ENCODE data around the gene FAHD1. TPM values are rescaled to one million over a fixed set of nuclear protein-coding genes. Genes with fewer than 3 reads are reported as not detected.

The FAHD1 gene
- polyA plus RNA-seq, 1 donor from 2014 or later, result 73.5 TPM

DNA sequence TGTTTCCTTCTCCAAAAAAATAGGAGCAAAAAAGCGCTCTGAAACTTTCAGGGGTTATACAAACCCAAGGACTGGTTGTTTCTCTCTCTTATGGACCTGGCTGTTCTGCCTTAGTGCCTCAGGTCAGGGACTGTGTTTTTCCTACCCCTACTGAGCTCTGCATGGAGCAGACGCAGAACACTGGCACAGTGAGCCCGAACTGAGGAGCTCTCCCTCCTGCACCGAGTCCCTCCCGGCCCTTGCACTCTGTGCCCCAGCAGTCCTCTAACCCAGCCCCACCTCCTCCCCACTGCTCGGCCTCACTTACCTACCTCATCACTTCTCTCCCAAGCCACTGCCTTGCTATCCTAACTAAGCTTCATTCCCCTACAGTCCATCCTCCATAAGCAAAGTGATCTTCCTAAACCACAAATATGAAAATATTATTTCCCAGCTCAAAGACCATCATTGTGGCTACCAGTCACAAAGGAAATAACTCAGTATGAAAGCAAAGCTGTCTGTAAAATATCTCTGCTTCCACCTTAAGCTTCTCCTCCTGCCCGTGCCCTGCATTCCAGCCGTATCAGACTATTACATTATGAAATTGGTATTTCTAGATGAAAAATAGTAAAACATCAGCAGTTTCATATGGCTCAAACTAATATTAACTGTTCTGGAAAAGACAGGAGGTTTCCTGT lies 31.3 kb downstream of the FAHD1 start:
- H3F3A ChIP-seq (ENCODE audit: insufficient read depth, low read length, poor library complexity, severe bottlenecking), result no peaks in the 10 kb centered on the region
- no peaks in the 10 kb centered on the region for H4K20me1 ChIP-seq (ENCODE audit: insufficient read depth)
- peaks cover 52% of the 10 kb centered on the region for H3K27me3 ChIP-seq (ENCODE audit: insufficient read depth, low read depth, low read length)
- no peaks in the 10 kb centered on the region for H3K79me2 ChIP-seq (replicated peaks; ENCODE audit: insufficient read depth, low read length)
- no peaks in the 10 kb centered on the region for H3K36me3 ChIP-seq (ENCODE audit: insufficient read depth, low read length)
- H3K4me2 ChIP-seq (ENCODE audit: low read length), result no peak overlapping the region
- H3K9ac ChIP-seq (ENCODE audit: low read length), result no peak overlapping the region
- no peak overlapping the region for H3K27ac ChIP-seq (ENCODE audit: low read length)
- H3K9me3 ChIP-seq (ENCODE audit: low read length), result no peaks in the 10 kb centered on the region
- TF ChIP-seq EP300 (conservative IDR thresholded peaks at IDR 0.05; ENCODE audit: poor library complexity, severe bottlenecking), result no peak
- TF ChIP-seq TAF1 (IDR thresholded peaks at IDR 0.05; ENCODE audit: low read depth), result no peak
- no peak for TF ChIP-seq SMC3 (conservative IDR thresholded peaks at IDR 0.05; ENCODE audit: poor library complexity)
- no peak for TF ChIP-seq EZH2 (IDR thresholded peaks at IDR 0.05; ENCODE audit: borderline replicate concordance, insufficient read depth, low read length, poor library complexity, severe bottlenecking)
- TF ChIP-seq RAD21 (conservative IDR thresholded peaks at IDR 0.05), result no peak
- TF ChIP-seq, protein P1, sequence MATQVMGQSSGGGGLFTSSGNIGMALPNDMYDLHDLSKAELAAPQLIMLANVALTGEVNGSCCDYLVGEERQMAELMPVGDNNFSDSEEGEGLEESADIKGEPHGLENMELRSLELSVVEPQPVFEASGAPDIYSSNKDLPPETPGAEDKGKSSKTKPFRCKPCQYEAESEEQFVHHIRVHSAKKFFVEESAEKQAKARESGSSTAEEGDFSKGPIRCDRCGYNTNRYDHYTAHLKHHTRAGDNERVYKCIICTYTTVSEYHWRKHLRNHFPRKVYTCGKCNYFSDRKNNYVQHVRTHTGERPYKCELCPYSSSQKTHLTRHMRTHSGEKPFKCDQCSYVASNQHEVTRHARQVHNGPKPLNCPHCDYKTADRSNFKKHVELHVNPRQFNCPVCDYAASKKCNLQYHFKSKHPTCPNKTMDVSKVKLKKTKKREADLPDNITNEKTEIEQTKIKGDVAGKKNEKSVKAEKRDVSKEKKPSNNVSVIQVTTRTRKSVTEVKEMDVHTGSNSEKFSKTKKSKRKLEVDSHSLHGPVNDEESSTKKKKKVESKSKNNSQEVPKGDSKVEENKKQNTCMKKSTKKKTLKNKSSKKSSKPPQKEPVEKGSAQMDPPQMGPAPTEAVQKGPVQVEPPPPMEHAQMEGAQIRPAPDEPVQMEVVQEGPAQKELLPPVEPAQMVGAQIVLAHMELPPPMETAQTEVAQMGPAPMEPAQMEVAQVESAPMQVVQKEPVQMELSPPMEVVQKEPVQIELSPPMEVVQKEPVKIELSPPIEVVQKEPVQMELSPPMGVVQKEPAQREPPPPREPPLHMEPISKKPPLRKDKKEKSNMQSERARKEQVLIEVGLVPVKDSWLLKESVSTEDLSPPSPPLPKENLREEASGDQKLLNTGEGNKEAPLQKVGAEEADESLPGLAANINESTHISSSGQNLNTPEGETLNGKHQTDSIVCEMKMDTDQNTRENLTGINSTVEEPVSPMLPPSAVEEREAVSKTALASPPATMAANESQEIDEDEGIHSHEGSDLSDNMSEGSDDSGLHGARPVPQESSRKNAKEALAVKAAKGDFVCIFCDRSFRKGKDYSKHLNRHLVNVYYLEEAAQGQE (IDR thresholded peaks at IDR 0.05; ENCODE audit: borderline replicate concordance), result no peak
- no peak for TF ChIP-seq POLR2AphosphoS5 (IDR thresholded peaks at IDR 0.05)
- no peak for TF ChIP-seq MXI1 (conservative IDR thresholded peaks at IDR 0.05; ENCODE audit: poor library complexity, severe bottlenecking)
- TF ChIP-seq, protein P2, sequence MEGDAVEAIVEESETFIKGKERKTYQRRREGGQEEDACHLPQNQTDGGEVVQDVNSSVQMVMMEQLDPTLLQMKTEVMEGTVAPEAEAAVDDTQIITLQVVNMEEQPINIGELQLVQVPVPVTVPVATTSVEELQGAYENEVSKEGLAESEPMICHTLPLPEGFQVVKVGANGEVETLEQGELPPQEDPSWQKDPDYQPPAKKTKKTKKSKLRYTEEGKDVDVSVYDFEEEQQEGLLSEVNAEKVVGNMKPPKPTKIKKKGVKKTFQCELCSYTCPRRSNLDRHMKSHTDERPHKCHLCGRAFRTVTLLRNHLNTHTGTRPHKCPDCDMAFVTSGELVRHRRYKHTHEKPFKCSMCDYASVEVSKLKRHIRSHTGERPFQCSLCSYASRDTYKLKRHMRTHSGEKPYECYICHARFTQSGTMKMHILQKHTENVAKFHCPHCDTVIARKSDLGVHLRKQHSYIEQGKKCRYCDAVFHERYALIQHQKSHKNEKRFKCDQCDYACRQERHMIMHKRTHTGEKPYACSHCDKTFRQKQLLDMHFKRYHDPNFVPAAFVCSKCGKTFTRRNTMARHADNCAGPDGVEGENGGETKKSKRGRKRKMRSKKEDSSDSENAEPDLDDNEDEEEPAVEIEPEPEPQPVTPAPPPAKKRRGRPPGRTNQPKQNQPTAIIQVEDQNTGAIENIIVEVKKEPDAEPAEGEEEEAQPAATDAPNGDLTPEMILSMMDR (IDR thresholded peaks at IDR 0.05; ENCODE audit: poor library complexity, severe bottlenecking), result no peak
- H2AFZ ChIP-seq (ENCODE audit: low read depth, low read length), result no peak overlapping the region
- H3K4me3 ChIP-seq (ENCODE audit: low read length), result no peak overlapping the region
- no peaks in the 10 kb centered on the region for H3K9me2 ChIP-seq (ENCODE audit: insufficient read depth, low read length)

DNA sequence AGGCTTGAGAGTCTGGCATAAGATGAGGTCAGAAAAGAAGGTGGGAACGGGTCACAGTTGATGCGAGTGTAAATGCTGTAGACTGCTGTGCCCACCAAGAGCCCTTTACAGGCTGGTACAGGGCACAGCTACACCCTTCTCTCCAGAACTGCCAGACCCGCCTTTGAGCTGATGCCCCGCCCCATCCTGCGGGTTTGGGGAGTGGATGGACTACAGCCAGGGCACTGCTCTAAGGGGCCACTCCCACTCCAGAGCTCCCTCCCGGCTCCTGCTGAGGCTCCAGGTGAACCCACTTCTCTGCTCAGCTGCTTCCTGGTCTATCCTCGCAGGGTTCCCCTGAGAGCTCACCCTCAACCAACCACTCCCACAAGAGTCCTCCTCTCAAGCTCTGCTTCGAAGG lies 32.6 kb downstream of the FAHD1 start:
- Histone ChIP-seq H3K36me3 (ENCODE audit: insufficient read depth, low read length) (no peaks in the 10 kb centered on the region), H3K9me2 (ENCODE audit: insufficient read depth, low read length) (no peaks in the 10 kb centered on the region), H3K79me2 (replicated peaks; ENCODE audit: insufficient read depth, low read length) (no peaks in the 10 kb centered on the region), H3K4me2 (ENCODE audit: low read length) (no peak overlapping the region), H3F3A (ENCODE audit: insufficient read depth, low read length, poor library complexity, severe bottlenecking) (no peaks in the 10 kb centered on the region), H3K4me3 (ENCODE audit: low read length) (no peak overlapping the region), H3K9ac (ENCODE audit: low read length) (no peak overlapping the region), H3K27me3 (ENCODE audit: insufficient read depth, low read depth, low read length) (peaks cover 50% of the 10 kb centered on the region), H2AFZ (ENCODE audit: low read depth, low read length) (no peak overlapping the region), H3K9me3 (ENCODE audit: low read length) (no peaks in the 10 kb centered on the region), H3K27ac (ENCODE audit: low read length) (no peak overlapping the region), H4K20me1 (ENCODE audit: insufficient read depth) (no peaks in the 10 kb centered on the region)
- TF ChIP-seq MXI1 (conservative IDR thresholded peaks at IDR 0.05; ENCODE audit: poor library complexity, severe bottlenecking), result no peak
- TF ChIP-seq, protein P2 (IDR thresholded peaks at IDR 0.05; ENCODE audit: poor library complexity, severe bottlenecking), result no peak
- TF ChIP-seq, protein P1 (IDR thresholded peaks at IDR 0.05; ENCODE audit: borderline replicate concordance), result no peak
- TF ChIP-seq EZH2 (IDR thresholded peaks at IDR 0.05; ENCODE audit: borderline replicate concordance, insufficient read depth, low read length, poor library complexity, severe bottlenecking), result no peak

Measured in neural cell (in vitro differentiated cells).